ENCODE data around the gene PDE5A.

DNA sequence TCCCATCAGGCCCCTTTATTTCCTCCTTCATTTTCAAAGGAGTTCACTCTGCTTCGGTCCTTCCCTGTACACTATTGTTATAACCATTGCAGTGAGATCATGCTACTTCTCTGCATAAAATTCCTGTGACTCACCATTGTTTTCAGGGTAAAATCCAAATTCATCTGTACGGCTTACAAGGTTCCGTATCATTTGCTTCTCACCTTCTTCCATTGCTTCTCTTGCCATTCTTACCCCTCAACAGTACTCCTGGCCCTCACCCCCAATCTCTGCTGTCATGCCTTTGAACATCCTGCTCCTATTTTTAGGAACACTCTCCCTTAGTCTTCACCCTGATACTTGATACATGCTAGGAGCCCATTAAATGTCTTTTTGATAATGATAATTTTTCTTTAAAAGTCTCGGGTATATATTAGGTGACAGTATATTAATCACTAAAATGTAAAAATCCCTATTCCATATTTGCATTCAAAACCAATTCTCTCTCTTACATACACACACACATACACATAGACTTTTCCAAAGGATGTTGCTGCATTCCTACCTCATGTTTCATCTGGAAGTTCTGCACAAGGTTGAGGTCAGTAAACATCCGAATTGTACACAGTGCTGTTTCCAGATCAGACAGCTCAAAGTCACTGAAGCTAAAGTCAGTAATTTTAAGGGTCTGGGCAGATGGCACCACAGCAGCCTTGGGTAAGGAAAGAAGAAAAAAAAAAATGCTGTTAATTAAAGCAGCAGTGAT, 103.4 kb downstream of the PDE5A start:
- TF ChIP-seq, protein P1, sequence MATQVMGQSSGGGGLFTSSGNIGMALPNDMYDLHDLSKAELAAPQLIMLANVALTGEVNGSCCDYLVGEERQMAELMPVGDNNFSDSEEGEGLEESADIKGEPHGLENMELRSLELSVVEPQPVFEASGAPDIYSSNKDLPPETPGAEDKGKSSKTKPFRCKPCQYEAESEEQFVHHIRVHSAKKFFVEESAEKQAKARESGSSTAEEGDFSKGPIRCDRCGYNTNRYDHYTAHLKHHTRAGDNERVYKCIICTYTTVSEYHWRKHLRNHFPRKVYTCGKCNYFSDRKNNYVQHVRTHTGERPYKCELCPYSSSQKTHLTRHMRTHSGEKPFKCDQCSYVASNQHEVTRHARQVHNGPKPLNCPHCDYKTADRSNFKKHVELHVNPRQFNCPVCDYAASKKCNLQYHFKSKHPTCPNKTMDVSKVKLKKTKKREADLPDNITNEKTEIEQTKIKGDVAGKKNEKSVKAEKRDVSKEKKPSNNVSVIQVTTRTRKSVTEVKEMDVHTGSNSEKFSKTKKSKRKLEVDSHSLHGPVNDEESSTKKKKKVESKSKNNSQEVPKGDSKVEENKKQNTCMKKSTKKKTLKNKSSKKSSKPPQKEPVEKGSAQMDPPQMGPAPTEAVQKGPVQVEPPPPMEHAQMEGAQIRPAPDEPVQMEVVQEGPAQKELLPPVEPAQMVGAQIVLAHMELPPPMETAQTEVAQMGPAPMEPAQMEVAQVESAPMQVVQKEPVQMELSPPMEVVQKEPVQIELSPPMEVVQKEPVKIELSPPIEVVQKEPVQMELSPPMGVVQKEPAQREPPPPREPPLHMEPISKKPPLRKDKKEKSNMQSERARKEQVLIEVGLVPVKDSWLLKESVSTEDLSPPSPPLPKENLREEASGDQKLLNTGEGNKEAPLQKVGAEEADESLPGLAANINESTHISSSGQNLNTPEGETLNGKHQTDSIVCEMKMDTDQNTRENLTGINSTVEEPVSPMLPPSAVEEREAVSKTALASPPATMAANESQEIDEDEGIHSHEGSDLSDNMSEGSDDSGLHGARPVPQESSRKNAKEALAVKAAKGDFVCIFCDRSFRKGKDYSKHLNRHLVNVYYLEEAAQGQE (IDR thresholded peaks at IDR 0.05; ENCODE audit: low read depth, low read length): no peak
- TF ChIP-seq NFIC (IDR thresholded peaks at IDR 0.05; ENCODE audit: borderline replicate concordance) (peak; percentile 16; the same call in 1 of the 2 replicates), RAD21 (IDR thresholded peaks at IDR 0.05; ENCODE audit: low read length) (no peak), MEF2A (IDR thresholded peaks at IDR 0.05; ENCODE audit: borderline replicate concordance, low read depth) (no peak), CHD2 (IDR thresholded peaks at IDR 0.05; ENCODE audit: low read length, partially characterized antibody) (no peak), GATA2 (CRISPR knock-in tag; IDR thresholded peaks at IDR 0.05) (no peak), EP300 (IDR thresholded peaks at IDR 0.05; ENCODE audit: borderline replicate concordance in 1 of 2, low read depth in 1 of 2, low read length in 1 of 2) (no peak; a peak in 1 of 4 replicates), RCOR1 (IDR thresholded peaks at IDR 0.05; ENCODE audit: low read length) (no peak), MXI1 (IDR thresholded peaks at IDR 0.05; ENCODE audit: low read depth, low read length) (no peak), POLR2AphosphoS5 (IDR thresholded peaks at IDR 0.05; ENCODE audit: low read depth, low read length) (no peak; the same call in 1 of the 2 replicates), FOXM1 (IDR thresholded peaks at IDR 0.05; ENCODE audit: low read depth) (no peak), SIN3A (IDR thresholded peaks at IDR 0.05; ENCODE audit: borderline replicate concordance, low read depth, low read length) (peak; percentile 26; the same call in 1 of the 2 replicates)
- TF ChIP-seq, protein P2, sequence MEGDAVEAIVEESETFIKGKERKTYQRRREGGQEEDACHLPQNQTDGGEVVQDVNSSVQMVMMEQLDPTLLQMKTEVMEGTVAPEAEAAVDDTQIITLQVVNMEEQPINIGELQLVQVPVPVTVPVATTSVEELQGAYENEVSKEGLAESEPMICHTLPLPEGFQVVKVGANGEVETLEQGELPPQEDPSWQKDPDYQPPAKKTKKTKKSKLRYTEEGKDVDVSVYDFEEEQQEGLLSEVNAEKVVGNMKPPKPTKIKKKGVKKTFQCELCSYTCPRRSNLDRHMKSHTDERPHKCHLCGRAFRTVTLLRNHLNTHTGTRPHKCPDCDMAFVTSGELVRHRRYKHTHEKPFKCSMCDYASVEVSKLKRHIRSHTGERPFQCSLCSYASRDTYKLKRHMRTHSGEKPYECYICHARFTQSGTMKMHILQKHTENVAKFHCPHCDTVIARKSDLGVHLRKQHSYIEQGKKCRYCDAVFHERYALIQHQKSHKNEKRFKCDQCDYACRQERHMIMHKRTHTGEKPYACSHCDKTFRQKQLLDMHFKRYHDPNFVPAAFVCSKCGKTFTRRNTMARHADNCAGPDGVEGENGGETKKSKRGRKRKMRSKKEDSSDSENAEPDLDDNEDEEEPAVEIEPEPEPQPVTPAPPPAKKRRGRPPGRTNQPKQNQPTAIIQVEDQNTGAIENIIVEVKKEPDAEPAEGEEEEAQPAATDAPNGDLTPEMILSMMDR (IDR thresholded peaks at IDR 0.05): no peak
- TF ChIP-seq, protein P3, sequence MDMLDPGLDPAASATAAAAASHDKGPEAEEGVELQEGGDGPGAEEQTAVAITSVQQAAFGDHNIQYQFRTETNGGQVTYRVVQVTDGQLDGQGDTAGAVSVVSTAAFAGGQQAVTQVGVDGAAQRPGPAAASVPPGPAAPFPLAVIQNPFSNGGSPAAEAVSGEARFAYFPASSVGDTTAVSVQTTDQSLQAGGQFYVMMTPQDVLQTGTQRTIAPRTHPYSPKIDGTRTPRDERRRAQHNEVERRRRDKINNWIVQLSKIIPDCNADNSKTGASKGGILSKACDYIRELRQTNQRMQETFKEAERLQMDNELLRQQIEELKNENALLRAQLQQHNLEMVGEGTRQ (IDR thresholded peaks at IDR 0.05; ENCODE audit: borderline replicate concordance, low read depth, low read length): no peak

Data from SK-N-SH (cell line).